Glutamatergic neuron (in vitro differentiated cells): ENCODE data around the gene BUD31. TPM values are rescaled to one million over a fixed set of nuclear protein-coding genes. Genes with fewer than 3 reads are reported as not detected.

Experiments
- DNase-seq: peaks from one replicate; pipeline ENCODE4 v3.0.0; 2022
- H3K27ac Mint-ChIP-seq: one replicate; pipeline ENCODE4 v1.8.0; 2020; ENCODE audit warnings: mild to moderate bottlenecking, mixed read lengths, inconsistent platforms; ENCODE audit not compliant: unreplicated experiment
- H3K27me3 Mint-ChIP-seq: one replicate; pipeline ENCODE4 v1.8.0; 2020; ENCODE audit warnings: mild to moderate bottlenecking, moderate library complexity, mixed read lengths, inconsistent platforms; ENCODE audit not compliant: unreplicated experiment
- H3K36me3 Mint-ChIP-seq: one replicate; pipeline ENCODE4 v1.8.0; 2020; ENCODE audit warnings: mild to moderate bottlenecking, mixed read lengths, inconsistent platforms; ENCODE audit not compliant: unreplicated experiment
- H3K4me1 Mint-ChIP-seq: one replicate; pipeline ENCODE4 v1.8.0; 2020; ENCODE audit warnings: mild to moderate bottlenecking, low read depth, mixed read lengths, inconsistent platforms; ENCODE audit not compliant: unreplicated experiment
- H3K4me3 Mint-ChIP-seq: one replicate; pipeline ENCODE4 v1.8.0; 2020; ENCODE audit warnings: mild to moderate bottlenecking, mixed read lengths, inconsistent platforms; ENCODE audit not compliant: unreplicated experiment
- H3K9me3 Mint-ChIP-seq: one replicate; pipeline ENCODE4 v1.8.0; 2020; ENCODE audit warnings: mild to moderate bottlenecking, moderate library complexity, mixed read lengths, inconsistent platforms; ENCODE audit not compliant: unreplicated experiment
- CTCF ChIP-seq: fragments of 200-600 bp; sonication (generic); IDR thresholded peaks from one replicate; pipeline ENCODE4 v1.5.0; 2021; ENCODE audit not compliant: partially characterized antibody, unreplicated experiment
- total RNA-seq: library from RNA; stranded (reverse); fragmentation: NEBNext Ultra II Directional; extraction: Animal tissue kit (Norgen Biotek cat#: 25700); gene quantifications from one replicate; pipeline ENCODE4 v1.2.1, GENCODE V29; 2021; ENCODE audit not compliant: unreplicated experiment

The BUD31 gene
- total RNA-seq, 1 donor from 2014 or later, result 73.9 TPM

- Mint-ChIP-seq H3K36me3 (no peaks in the 10 kb centered on the region), H3K27ac (peak overlapping the region; percentile 52), H3K4me3 (no peak overlapping the region), H3K9me3 (peaks cover 9% of the 10 kb centered on the region), H3K27me3 (peaks cover 6% of the 10 kb centered on the region), H3K4me1 (peaks cover 17% of the 10 kb centered on the region)
- DNase-seq, result no peak
- TF ChIP-seq CTCF, result no peak
Measured at GRCh38 chr7:99457650-99458493, 49.1 kb downstream of the BUD31 start.

DNA sequence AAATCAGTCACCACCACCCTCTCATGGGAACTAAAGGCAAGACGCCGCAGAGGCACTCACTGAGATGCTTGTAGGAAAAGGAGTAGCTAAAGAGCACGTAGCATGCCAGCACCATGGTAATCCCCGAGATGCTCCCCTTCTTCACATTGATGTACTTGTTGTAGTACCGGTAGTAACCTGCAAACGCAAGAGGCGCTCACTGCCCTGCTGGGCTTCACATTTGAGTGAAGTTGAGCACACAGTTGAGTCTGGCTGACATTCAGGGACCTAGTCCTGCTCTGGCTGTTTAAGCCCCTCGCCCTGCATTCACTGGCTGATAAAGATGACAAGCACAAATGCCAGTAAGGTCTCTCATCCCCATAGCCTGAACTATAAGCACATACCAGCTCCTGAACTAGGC lies 50.3 kb downstream of the BUD31 start:
- peak; percentile 43 for DNase-seq
- H3K4me3 Mint-ChIP-seq, result no peak overlapping the region
- H3K4me1 Mint-ChIP-seq, result peaks cover 19% of the 10 kb centered on the region
- H3K36me3 Mint-ChIP-seq, result no peaks in the 10 kb centered on the region
- peak; percentile 56 for TF ChIP-seq CTCF
- peaks cover 6% of the 10 kb centered on the region for H3K27me3 Mint-ChIP-seq
- H3K27ac Mint-ChIP-seq, result no peak overlapping the region
- H3K9me3 Mint-ChIP-seq, result peaks cover 11% of the 10 kb centered on the region

DNA sequence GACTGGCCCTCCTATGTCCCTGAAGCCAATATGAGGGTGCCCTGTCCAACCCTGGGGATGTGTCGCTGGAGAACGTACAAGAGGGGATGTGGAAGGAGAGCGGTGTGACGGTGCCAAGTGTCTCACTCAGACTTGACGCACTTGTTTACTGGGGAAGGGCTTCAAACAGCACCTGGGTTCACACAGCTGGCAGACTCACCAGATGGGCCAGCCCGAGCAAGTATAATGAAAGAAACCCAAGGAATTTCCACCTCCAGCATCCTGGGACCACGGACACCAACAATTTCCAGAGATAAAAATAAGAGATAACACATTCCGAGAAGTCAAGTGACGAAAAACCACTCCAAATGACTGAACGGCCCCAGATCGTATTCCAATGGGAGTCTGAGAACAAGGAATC lies 51.9 kb downstream of the BUD31 start:
- TF ChIP-seq CTCF, result no peak
- H3K36me3 Mint-ChIP-seq, result no peaks in the 10 kb centered on the region
- peaks cover 17% of the 10 kb centered on the region for H3K4me1 Mint-ChIP-seq
- H3K9me3 Mint-ChIP-seq, result peaks cover 15% of the 10 kb centered on the region
- peak overlapping the region; percentile 20 for H3K27ac Mint-ChIP-seq
- DNase-seq, result no peak
- peaks cover 7% of the 10 kb centered on the region for H3K27me3 Mint-ChIP-seq
- no peak overlapping the region for H3K4me3 Mint-ChIP-seq

DNA sequence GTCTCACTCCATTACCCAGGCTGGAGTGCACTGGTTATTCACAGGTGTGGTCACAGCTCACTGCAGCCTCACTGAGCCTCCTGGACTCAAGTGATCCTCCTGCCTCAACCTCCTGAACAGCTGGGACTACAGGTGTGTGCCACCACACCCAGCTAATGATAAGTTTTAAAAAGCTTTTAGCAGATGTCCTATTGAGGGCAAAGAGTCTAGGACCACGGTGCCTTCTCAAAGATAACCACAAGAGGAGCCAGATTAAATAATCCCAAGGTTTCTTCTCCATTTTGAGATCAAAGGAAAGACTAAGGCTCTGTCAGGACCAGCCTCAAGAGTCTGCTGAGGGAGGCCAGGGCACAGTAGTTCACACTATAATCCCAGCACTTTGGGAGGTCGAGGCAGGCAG lies 52.5 kb downstream of the BUD31 start:
- Mint-ChIP-seq H3K36me3 (no peaks in the 10 kb centered on the region), H3K4me3 (no peak overlapping the region), H3K9me3 (peaks cover 15% of the 10 kb centered on the region), H3K27me3 (peaks cover 7% of the 10 kb centered on the region), H3K4me1 (peaks cover 17% of the 10 kb centered on the region), H3K27ac (no peak overlapping the region)
- TF ChIP-seq CTCF, result peak; percentile 35
- DNase-seq, result no peak

GRCh38 chr7:99465421-99465768 lies 56.6 kb downstream of the BUD31 start:
- Mint-ChIP-seq H3K4me3 (peak overlapping the region; percentile 90), H3K9me3 (peaks cover 17% of the 10 kb centered on the region), H3K4me1 (peaks cover 9% of the 10 kb centered on the region), H3K27ac (peak overlapping the region; percentile 96), H3K27me3 (peaks cover 9% of the 10 kb centered on the region), H3K36me3 (no peaks in the 10 kb centered on the region)
- no peak for DNase-seq
- no peak for TF ChIP-seq CTCF
